ENCODE results near the gene TEKT3. TPM values are rescaled to one million over a fixed set of nuclear protein-coding genes. Genes with fewer than 3 reads are reported as not detected.

TEKT3 gene
- total and polyA plus RNA-seq, 8 donors = 0.41 to 3.6 (median 2.9) TPM

DNA sequence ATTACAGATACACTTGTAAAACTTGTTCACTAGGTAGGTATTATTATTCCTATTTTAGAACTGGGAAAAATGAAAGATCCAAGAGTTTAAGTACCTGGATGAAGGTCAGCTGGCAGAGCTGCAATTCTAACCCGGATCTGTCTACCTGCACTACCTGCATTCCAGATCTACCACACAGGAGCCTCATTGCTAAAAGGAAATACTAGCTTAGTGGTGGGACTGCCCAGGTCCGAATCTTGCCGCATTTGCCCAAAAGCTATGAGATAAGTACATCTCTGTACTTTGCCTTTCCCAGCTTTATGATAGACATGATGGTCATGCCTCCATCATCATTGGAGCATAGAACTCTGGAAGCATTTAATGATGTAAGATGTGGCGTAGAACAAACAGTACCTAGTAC lies 36.8 kb upstream of the TEKT3 start:
- H3K27ac ChIP-seq = no peak overlapping the region
- ATAC-seq = no peak
- H3K27me3 ChIP-seq = no peaks in the 10 kb centered on the region
- peaks cover 0 to 5% of the 10 kb centered on the region in 2 donors for H3K4me1 ChIP-seq
- intact Hi-C loops (cut with DNase I) = no loop called here
- no peak for DNase-seq
- no peaks in the 10 kb centered on the region for H3K36me3 ChIP-seq
- no peak overlapping the region for H3K4me3 ChIP-seq
- no peaks in the 10 kb centered on the region for H3K9me3 ChIP-seq
- TF ChIP-seq, protein P1, sequence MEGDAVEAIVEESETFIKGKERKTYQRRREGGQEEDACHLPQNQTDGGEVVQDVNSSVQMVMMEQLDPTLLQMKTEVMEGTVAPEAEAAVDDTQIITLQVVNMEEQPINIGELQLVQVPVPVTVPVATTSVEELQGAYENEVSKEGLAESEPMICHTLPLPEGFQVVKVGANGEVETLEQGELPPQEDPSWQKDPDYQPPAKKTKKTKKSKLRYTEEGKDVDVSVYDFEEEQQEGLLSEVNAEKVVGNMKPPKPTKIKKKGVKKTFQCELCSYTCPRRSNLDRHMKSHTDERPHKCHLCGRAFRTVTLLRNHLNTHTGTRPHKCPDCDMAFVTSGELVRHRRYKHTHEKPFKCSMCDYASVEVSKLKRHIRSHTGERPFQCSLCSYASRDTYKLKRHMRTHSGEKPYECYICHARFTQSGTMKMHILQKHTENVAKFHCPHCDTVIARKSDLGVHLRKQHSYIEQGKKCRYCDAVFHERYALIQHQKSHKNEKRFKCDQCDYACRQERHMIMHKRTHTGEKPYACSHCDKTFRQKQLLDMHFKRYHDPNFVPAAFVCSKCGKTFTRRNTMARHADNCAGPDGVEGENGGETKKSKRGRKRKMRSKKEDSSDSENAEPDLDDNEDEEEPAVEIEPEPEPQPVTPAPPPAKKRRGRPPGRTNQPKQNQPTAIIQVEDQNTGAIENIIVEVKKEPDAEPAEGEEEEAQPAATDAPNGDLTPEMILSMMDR (IDR thresholded peaks at IDR 0.05) = no peak

- Histone ChIP-seq H3K4me1 (peaks cover 0 to 5% of the 10 kb centered on the region in 2 donors), H3K36me3 (no peaks in the 10 kb centered on the region), H3K27me3 (no peaks in the 10 kb centered on the region), H3K9me3 (no peaks in the 10 kb centered on the region), H3K4me3 (no peak overlapping the region), H3K27ac (no peak overlapping the region)
- DNase-seq (no peak), ATAC-seq (peak; percentile 49)
- TF ChIP-seq, protein P1 (IDR thresholded peaks at IDR 0.05) = no peak
- intact Hi-C loops (cut with DNase I) = no loop called here
Measured at GRCh38 chr17:15377616-15378015, 36.2 kb upstream of the TEKT3 start.

- H3K4me3 ChIP-seq = no peak overlapping the region
- H3K27ac ChIP-seq = no peak overlapping the region
- ATAC-seq (peak; percentile 32), DNase-seq (no peak)
- H3K9me3 ChIP-seq = no peaks in the 10 kb centered on the region
- TF ChIP-seq, protein P1 (IDR thresholded peaks at IDR 0.05) = no peak
- no peaks in the 10 kb centered on the region for H3K36me3 ChIP-seq
- H3K4me1 ChIP-seq = peaks cover 0 to 5% of the 10 kb centered on the region in 2 donors
- intact Hi-C loops (cut with DNase I) = no loop called here
- H3K27me3 ChIP-seq = no peaks in the 10 kb centered on the region
Measured at GRCh38 chr17:15377200-15377599, 35.8 kb upstream of the TEKT3 start.

GRCh38 chr17:15371376-15372130 lies 30.2 kb upstream of the TEKT3 start:
- DNase-seq = no peak
- intact Hi-C loops (cut with DNase I) = no loop called here
- H3K27me3 ChIP-seq = no peaks in the 10 kb centered on the region
- H3K27ac ChIP-seq = no peak overlapping the region
- H3K9me3 ChIP-seq = no peaks in the 10 kb centered on the region
- no peaks in the 10 kb centered on the region for H3K36me3 ChIP-seq
- TF ChIP-seq, protein P1 (IDR thresholded peaks at IDR 0.05) = no peak
- ATAC-seq = no peak
- H3K4me1 ChIP-seq = peaks cover 0 to 3% of the 10 kb centered on the region in 2 donors
- no peak overlapping the region for H3K4me3 ChIP-seq

DNA sequence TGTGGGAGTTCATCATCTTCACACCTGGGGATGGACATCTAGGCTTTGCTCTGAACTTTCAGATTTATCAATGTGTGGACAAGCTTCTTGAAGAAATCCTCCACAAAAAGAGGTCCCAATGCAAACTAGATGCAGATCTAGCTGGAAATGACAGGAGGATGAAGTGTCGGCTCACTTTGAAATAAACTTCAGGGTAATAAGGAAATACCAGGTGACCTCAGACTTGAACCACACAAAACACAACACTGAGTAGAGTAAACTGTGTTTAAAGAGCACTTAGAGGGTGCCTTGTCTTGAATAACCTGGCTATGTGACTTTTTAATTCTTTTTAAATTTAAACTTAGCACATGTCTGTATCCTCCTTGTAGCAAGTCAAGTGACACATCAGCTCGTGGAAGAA lies 27.2 kb upstream of the TEKT3 start:
- ATAC-seq = no peak
- no peaks in the 10 kb centered on the region for H3K36me3 ChIP-seq
- H3K27me3 ChIP-seq = no peaks in the 10 kb centered on the region
- no peak for DNase-seq
- H3K27ac ChIP-seq = no peak overlapping the region
- peaks cover 0 to 3% of the 10 kb centered on the region in 2 donors for H3K4me1 ChIP-seq
- TF ChIP-seq, protein P1 (IDR thresholded peaks at IDR 0.05) = no peak
- H3K4me3 ChIP-seq = no peak overlapping the region
- intact Hi-C loops (cut with DNase I) = no loop called here
- H3K9me3 ChIP-seq = no peaks in the 10 kb centered on the region

All from left lung (tissue), 10 donors.